ENCODE measurements around the gene UMOD.

The UMOD gene

GRCh38 chr16:20298452-20298851 lies 54.1 kb downstream of the UMOD start:
- TF ChIP-seq CTCF (IDR thresholded peaks at IDR 0.05) = no peak
- Histone ChIP-seq H3K79me2 (no peaks in the 10 kb centered on the region), H3K4me2 (ENCODE audit: low read length) (no peak overlapping the region), H3K9me3 (ENCODE audit: control insufficient read depth, low read length) (no peaks in the 10 kb centered on the region), H3K9ac (no peak overlapping the region), H3K27ac (no peak overlapping the region), H3K4me3 (ENCODE audit: low read depth, low read length) (no peak overlapping the region), H3K27me3 (ENCODE audit: control insufficient read depth, insufficient read depth, low read length) (no peaks in the 10 kb centered on the region), H3K4me1 (no peaks in the 10 kb centered on the region), H3K36me3 (ENCODE audit: control insufficient read depth, insufficient read depth, low read length) (no peaks in the 10 kb centered on the region), H2AFZ (no peak overlapping the region)

- no peaks in the 10 kb centered on the region for H3K36me3 ChIP-seq (ENCODE audit: control insufficient read depth, insufficient read depth, low read length)
- no peak overlapping the region for H3K9ac ChIP-seq
- no peak overlapping the region for H3K4me2 ChIP-seq (ENCODE audit: low read length)
- no peaks in the 10 kb centered on the region for H3K9me3 ChIP-seq (ENCODE audit: control insufficient read depth, low read length)
- no peak for TF ChIP-seq CTCF (IDR thresholded peaks at IDR 0.05)
- no peak overlapping the region for H3K27ac ChIP-seq
- H3K4me3 ChIP-seq (ENCODE audit: low read depth, low read length) = no peak overlapping the region
- no peak overlapping the region for H2AFZ ChIP-seq
- no peaks in the 10 kb centered on the region for H3K27me3 ChIP-seq (ENCODE audit: control insufficient read depth, insufficient read depth, low read length)
- no peaks in the 10 kb centered on the region for H3K79me2 ChIP-seq
- no peaks in the 10 kb centered on the region for H3K4me1 ChIP-seq
These were observed 61.0 kb downstream of the UMOD start for GRCh38 chr16:20291208-20292206.

- H3K4me3 ChIP-seq (ENCODE audit: low read depth, low read length) = no peak overlapping the region
- no peak for TF ChIP-seq CTCF (IDR thresholded peaks at IDR 0.05)
- H3K4me1 ChIP-seq = no peaks in the 10 kb centered on the region
- no peak overlapping the region for H3K9ac ChIP-seq
- no peaks in the 10 kb centered on the region for H3K79me2 ChIP-seq
- no peak overlapping the region for H3K27ac ChIP-seq
- H3K4me2 ChIP-seq (ENCODE audit: low read length) = no peak overlapping the region
- H3K27me3 ChIP-seq (ENCODE audit: control insufficient read depth, insufficient read depth, low read length) = no peaks in the 10 kb centered on the region
- H3K36me3 ChIP-seq (ENCODE audit: control insufficient read depth, insufficient read depth, low read length) = no peaks in the 10 kb centered on the region
- no peak overlapping the region for H2AFZ ChIP-seq
- H3K9me3 ChIP-seq (ENCODE audit: control insufficient read depth, low read length) = no peaks in the 10 kb centered on the region
These were observed 62.9 kb downstream of the UMOD start for GRCh38 chr16:20289571-20289970.

- Histone ChIP-seq H3K79me2 (no peaks in the 10 kb centered on the region), H3K36me3 (ENCODE audit: control insufficient read depth, insufficient read depth, low read length) (no peaks in the 10 kb centered on the region), H3K27ac (no peak overlapping the region), H3K9ac (no peak overlapping the region), H3K4me1 (no peaks in the 10 kb centered on the region), H2AFZ (no peak overlapping the region), H3K4me2 (ENCODE audit: low read length) (no peak overlapping the region), H3K9me3 (ENCODE audit: control insufficient read depth, low read length) (no peaks in the 10 kb centered on the region), H3K27me3 (ENCODE audit: control insufficient read depth, insufficient read depth, low read length) (no peaks in the 10 kb centered on the region), H3K4me3 (ENCODE audit: low read depth, low read length) (no peak overlapping the region)
- TF ChIP-seq CTCF (IDR thresholded peaks at IDR 0.05) = no peak
These were observed 66.5 kb downstream of the UMOD start for GRCh38 chr16:20285993-20286499.
